ENCODE results near the gene KANK4. TPM values are rescaled to one million over a fixed set of nuclear protein-coding genes. Genes with fewer than 3 reads are reported as not detected.

The KANK4 gene
- total RNA-seq, 6 donors from 2014 or later, result 0.63 to 9.8 (median 3.7) TPM

GRCh38 chr1:62335656-62336055 is 16.4 kb upstream of the KANK4 start:
- WGBS, 2 donors, result 37 to 43% methylated on average over 3 of the region's 3 CpGs
- no peaks in the 10 kb centered on the region for H3K36me3 ChIP-seq
- no peak overlapping the region for H3K4me3 ChIP-seq
- H3K9me3 ChIP-seq, result no peaks in the 10 kb centered on the region
- peaks cover 0 to 11% (median 0%) of the 10 kb centered on the region in 4 donors for H3K4me1 ChIP-seq
- TF ChIP-seq EP300 (IDR thresholded peaks at IDR 0.05), result no peak
- no peak for TF ChIP-seq CTCF (IDR thresholded peaks at IDR 0.05)
- TF ChIP-seq POLR2AphosphoS5 (IDR thresholded peaks at IDR 0.05), result no peak
- no peak for TF ChIP-seq POLR2A (IDR thresholded peaks at IDR 0.05)
- no peak for DNase-seq
- H3K27ac ChIP-seq, result no peak overlapping the region
- no peaks in the 10 kb centered on the region for H3K27me3 ChIP-seq
- no peak for ATAC-seq (ENCODE audit: low FRiP score in 2 of 2)

GRCh38 chr1:62334434-62334985 is 15.3 kb upstream of the KANK4 start:
- no peaks in the 10 kb centered on the region for H3K27me3 ChIP-seq
- H3K4me1 ChIP-seq, result peaks cover 0 to 11% (median 0%) of the 10 kb centered on the region in 4 donors
- H3K27ac ChIP-seq, result no peak overlapping the region
- ATAC-seq (ENCODE audit: low FRiP score in 2 of 2) (peak in 1 of 2 donors; percentile 6), DNase-seq (no peak)
- H3K9me3 ChIP-seq, result no peaks in the 10 kb centered on the region
- 96% methylated on average over 4 of the region's 4 CpGs for WGBS, 2 donors
- H3K36me3 ChIP-seq, result no peaks in the 10 kb centered on the region
- H3K4me3 ChIP-seq, result no peak overlapping the region
- TF ChIP-seq CTCF (IDR thresholded peaks at IDR 0.05) (peak in 1 of 6 experiments; percentile 12), EP300 (IDR thresholded peaks at IDR 0.05) (no peak), POLR2A (IDR thresholded peaks at IDR 0.05) (no peak), POLR2AphosphoS5 (IDR thresholded peaks at IDR 0.05) (no peak)

GRCh38 chr1:62333441-62333840 is 14.2 kb upstream of the KANK4 start:
- no peaks in the 10 kb centered on the region for H3K36me3 ChIP-seq
- DNase-seq (no peak), ATAC-seq (ENCODE audit: low FRiP score in 2 of 2) (no peak)
- 80 to 90% methylated on average over 7 of the region's 7 CpGs for WGBS, 2 donors
- H3K4me3 ChIP-seq, result no peak overlapping the region
- no peak overlapping the region for H3K27ac ChIP-seq
- H3K4me1 ChIP-seq, result peaks cover 0 to 11% (median 0%) of the 10 kb centered on the region in 4 donors
- H3K27me3 ChIP-seq, result no peaks in the 10 kb centered on the region
- H3K9me3 ChIP-seq, result no peaks in the 10 kb centered on the region
- TF ChIP-seq EP300 (IDR thresholded peaks at IDR 0.05), result no peak
- TF ChIP-seq CTCF (IDR thresholded peaks at IDR 0.05), result no peak
- TF ChIP-seq POLR2AphosphoS5 (IDR thresholded peaks at IDR 0.05), result no peak
- TF ChIP-seq POLR2A (IDR thresholded peaks at IDR 0.05), result no peak

GRCh38 chr1:62327360-62328055 is 8.3 kb upstream of the KANK4 start:
- TF ChIP-seq POLR2A (IDR thresholded peaks at IDR 0.05), result no peak
- TF ChIP-seq EP300 (IDR thresholded peaks at IDR 0.05), result no peak
- no peak for TF ChIP-seq CTCF (IDR thresholded peaks at IDR 0.05)
- TF ChIP-seq POLR2AphosphoS5 (IDR thresholded peaks at IDR 0.05), result no peak
- H3K27me3 ChIP-seq, result no peaks in the 10 kb centered on the region
- H3K27ac ChIP-seq, result no peak overlapping the region
- no peaks in the 10 kb centered on the region for H3K4me1 ChIP-seq
- no peak overlapping the region for H3K4me3 ChIP-seq
- peak; percentile 21 for ATAC-seq (ENCODE audit: low FRiP score in 2 of 2)
- peak in 1 of 2 donors; percentile 49 for DNase-seq
- no peaks in the 10 kb centered on the region for H3K36me3 ChIP-seq
- 83 to 88% methylated on average over 9 to 21 of the region's 22 CpGs for WGBS, 2 donors
- no peaks in the 10 kb centered on the region for H3K9me3 ChIP-seq
